GM11168 (cell line): ENCODE data around the gene DCAF8.
"Not testable (repeated sequence)": the region's sequence is repeated elsewhere in the genome, so short reads cannot be mapped to it uniquely, and the experiment has no call there.

Experiments used
- in situ Hi-C: fragments of 300-500 bp; cut with MboI; formaldehyde crosslinking; loops from one replicate; pipeline ENCODE4 v1.12.0; 2022; ENCODE audit warnings: low sequenced_read_pairs; ENCODE audit not compliant: unreplicated experiment

Gene DCAF8

GRCh38 chr1:160261893-160262794 is at the start of gene DCAF8:
Gene DCAF8 (minus strand): TSS chr1:160262549. CDS start chr1:160244008, 18,541 bp downstream.
- in situ Hi-C loops, result no loop called here

- in situ Hi-C loops, result no loop called here
Measured at GRCh38 chr1:160309571-160309970, 47.2 kb upstream of the DCAF8 start.

- in situ Hi-C loops, result no loop called here
Measured at GRCh38 chr1:160309185-160309557, 46.8 kb upstream of the DCAF8 start.

- in situ Hi-C loops, result no loop called here
Measured at GRCh38 chr1:160308451-160309184, 46.3 kb upstream of the DCAF8 start.

GRCh38 chr1:160307118-160307791 is 44.9 kb upstream of the DCAF8 start:
- in situ Hi-C loops, result no loop called here

GRCh38 chr1:160300173-160300572 is 37.8 kb upstream of the DCAF8 start:
- in situ Hi-C loops, result no loop called here

- in situ Hi-C loops, result loop anchor here (10.0 kb wide), 1 partner anchor 101 kb away; the partner anchor contains the start of gene CASQ1
Measured at GRCh38 chr1:160296036-160296435, 33.7 kb upstream of the DCAF8 start.

- in situ Hi-C loops, result loop anchor here (10.0 kb wide), 1 partner anchor 98 kb away; the partner anchor contains the start of gene CASQ1
Measured at GRCh38 chr1:160293020-160293968, 30.9 kb upstream of the DCAF8 start.

GRCh38 chr1:160291248-160292220 is 29.2 kb upstream of the DCAF8 start:
- in situ Hi-C loops, result loop anchor here (10.0 kb wide), 1 partner anchor 97 kb away; the partner anchor contains the start of gene CASQ1

- in situ Hi-C loops, result not testable (repeated sequence)
Measured at GRCh38 chr1:160287769-160288168, 25.4 kb upstream of the DCAF8 start.

GRCh38 chr1:160285506-160285905 is 23.2 kb upstream of the DCAF8 start:
- in situ Hi-C loops, result no loop called here

GRCh38 chr1:160284782-160285344 is 22.5 kb upstream of the DCAF8 start, which contains the start of gene PEX19:
Gene PEX19 (minus strand): TSS chr1:160285133. CDS start chr1:160285124, 9 bp downstream.
- in situ Hi-C loops, result no loop called here

- in situ Hi-C loops, result no loop called here
Measured at GRCh38 chr1:160284220-160284781, 22.0 kb upstream of the DCAF8 start.

GRCh38 chr1:160282807-160283206 is 20.5 kb upstream of the DCAF8 start:
- in situ Hi-C loops, result no loop called here

- in situ Hi-C loops, result no loop called here
Measured at GRCh38 chr1:160277987-160278386, 15.6 kb upstream of the DCAF8 start.

- in situ Hi-C loops, result no loop called here
Measured at GRCh38 chr1:160277330-160277729, 15.0 kb upstream of the DCAF8 start.

- in situ Hi-C loops, result no loop called here
Measured at GRCh38 chr1:160271025-160271424, 8.7 kb upstream of the DCAF8 start.
